Small intestine (tissue), 7 donors: Measurements from ENCODE around the gene KIAA1328. TPM values are rescaled to one million over a fixed set of nuclear protein-coding genes. Genes with fewer than 3 reads are reported as not detected.

Experiments
- DNase-seq, 2 donors: peaks; one replicate each; pipeline versions ENCODE4 v3.0.0 to v3.0.0-alpha.2; 2013
- FAIRE-seq: peaks from 2 replicates; lab custom pipeline; 2012; peaks lifted over from hg19 to GRCh38; lab: Jason Lieb, UNC
- H3K27ac ChIP-seq, 3 donors: one replicate each; pipeline ENCODE4 v1.5.1; 2013; ENCODE audit warnings: low read length in 2 of 3, mild to moderate bottlenecking in 2 of 3, control low read depth in 1 of 3, inconsistent platforms in 1 of 3, low read depth in 1 of 3, moderate library complexity in 1 of 3
- H3K27me3 ChIP-seq, 3 donors: one replicate each; pipeline ENCODE4 v1.6.1; 2013; ENCODE audit warnings: low read length in 3 of 3, inconsistent platforms in 1 of 3; ENCODE audit not compliant: control insufficient read depth in 3 of 3, insufficient read depth in 3 of 3
- H3K36me3 ChIP-seq, 3 donors: one replicate each; pipeline ENCODE4 v1.6.1; 2013; ENCODE audit warnings: low read length in 3 of 3, inconsistent platforms in 1 of 3, low read depth in 1 of 3, mild to moderate bottlenecking in 1 of 3, moderate library complexity in 1 of 3; ENCODE audit not compliant: control insufficient read depth in 3 of 3, insufficient read depth in 2 of 3
- H3K4me1 ChIP-seq, 3 donors: one replicate each; pipeline ENCODE4 v1.6.1; 2013; ENCODE audit warnings: low read length in 2 of 3, inconsistent platforms in 1 of 3, low read depth in 1 of 3, mild to moderate bottlenecking in 1 of 3, moderate library complexity in 1 of 3; ENCODE audit not compliant: control insufficient read depth in 3 of 3, insufficient read depth in 2 of 3
- H3K4me3 ChIP-seq, 3 donors: one replicate each; pipeline ENCODE4 v1.5.1; 2013; ENCODE audit warnings: low read length in 3 of 3, control low read depth in 1 of 3, inconsistent platforms in 1 of 3, low read depth in 1 of 3, mild to moderate bottlenecking in 1 of 3, moderate library complexity in 1 of 3
- H3K9me3 ChIP-seq, 2 donors: one replicate each; pipeline ENCODE4 v1.6.1; 2013; ENCODE audit warnings: low read depth in 1 of 2, low read length in 1 of 2; ENCODE audit not compliant: control insufficient read depth in 2 of 2, insufficient read depth in 1 of 2
- WGBS, 3 donors: extraction: QIAGEN DNeasy Blood & Tissue Kit; methylation state at CpG; one replicate each; pipeline ENCODE4 v1.1.7; 2013; 5-methylcytosine and 5-hydroxymethylcytosine counted together
- polyA plus RNA-seq, 4 donors: library from polyadenylated mRNA; stranded (reverse) in 3 of 4; unstranded in 1 of 4; fragments of 200-250 nt in 3 of 4; fragments of 120-200 nt in 1 of 4; gene quantifications; one replicate each; pipeline versions ENCODE4 v1.2.1 to v1.2.3, GENCODE V29; 2013
- donor health status: healthy with polysubstance abuse.
- donor health status: control.
- donor health status: control.
- donor health status: Bipolar disorder and iron deficiency.
- donor health status: healthy.

KIAA1328 gene
- polyA plus RNA-seq, 4 donors, result 1.8 to 6.8 (median 2.6) TPM

- WGBS, 3 donors, result 91 to 96% (median 93%) methylated on average over 2 of the region's 2 CpGs
- no peaks in the 10 kb centered on the region for H3K4me1 ChIP-seq
- H3K27ac ChIP-seq, result no peak overlapping the region
- no peaks in the 10 kb centered on the region for H3K36me3 ChIP-seq
- H3K27me3 ChIP-seq, result no peaks in the 10 kb centered on the region
- DNase-seq (no peak), FAIRE-seq (peak; percentile 64)
- H3K4me3 ChIP-seq, result no peak overlapping the region
- H3K9me3 ChIP-seq, result peaks cover 0 to 3% of the 10 kb centered on the region in 2 donors
Measured at GRCh38 chr18:36848609-36849008, 19.7 kb downstream of the KIAA1328 start.

DNA sequence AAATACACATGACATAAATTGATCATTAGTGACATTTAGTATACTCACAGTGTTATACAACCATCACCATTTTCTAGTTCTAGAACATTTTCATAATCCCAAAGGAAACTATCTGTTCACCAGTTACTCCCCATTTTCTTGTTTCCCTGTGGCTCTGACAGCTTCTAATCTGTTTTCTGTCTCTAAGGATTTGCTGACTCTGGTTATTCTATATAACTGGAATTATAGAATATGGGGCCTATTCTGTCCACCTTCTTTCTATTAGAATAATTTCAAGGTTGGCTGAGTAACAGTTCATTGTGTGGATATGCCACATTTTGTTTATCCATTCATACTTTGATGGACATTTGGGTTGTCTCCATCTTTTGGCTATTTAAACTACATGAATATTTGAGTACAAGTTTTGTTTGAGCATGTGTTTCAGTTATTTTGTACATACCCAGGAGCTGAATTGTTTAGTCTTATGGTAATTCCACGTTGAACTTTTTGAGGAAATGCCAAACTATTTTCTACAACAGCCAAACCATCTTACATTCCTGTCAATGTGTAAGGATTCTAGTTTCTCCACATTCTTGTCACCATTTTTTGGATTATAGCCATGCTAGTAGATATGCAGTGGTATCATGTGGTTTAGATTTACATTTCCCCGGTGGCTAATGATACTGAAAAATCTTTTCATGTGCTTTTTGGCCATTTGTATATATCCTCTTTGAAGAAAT is 20.5 kb downstream of the KIAA1328 start:
- H3K9me3 ChIP-seq, result peaks cover 0 to 3% of the 10 kb centered on the region in 2 donors
- WGBS, 3 donors, result 61 to 81% (median 73%) methylated on average over 2 of the region's 2 CpGs
- H3K27me3 ChIP-seq, result no peaks in the 10 kb centered on the region
- no peak overlapping the region for H3K4me3 ChIP-seq
- no peaks in the 10 kb centered on the region for H3K4me1 ChIP-seq
- no peak for FAIRE-seq
- H3K27ac ChIP-seq, result no peak overlapping the region
- no peaks in the 10 kb centered on the region for H3K36me3 ChIP-seq
- DNase-seq, result no peak

DNA sequence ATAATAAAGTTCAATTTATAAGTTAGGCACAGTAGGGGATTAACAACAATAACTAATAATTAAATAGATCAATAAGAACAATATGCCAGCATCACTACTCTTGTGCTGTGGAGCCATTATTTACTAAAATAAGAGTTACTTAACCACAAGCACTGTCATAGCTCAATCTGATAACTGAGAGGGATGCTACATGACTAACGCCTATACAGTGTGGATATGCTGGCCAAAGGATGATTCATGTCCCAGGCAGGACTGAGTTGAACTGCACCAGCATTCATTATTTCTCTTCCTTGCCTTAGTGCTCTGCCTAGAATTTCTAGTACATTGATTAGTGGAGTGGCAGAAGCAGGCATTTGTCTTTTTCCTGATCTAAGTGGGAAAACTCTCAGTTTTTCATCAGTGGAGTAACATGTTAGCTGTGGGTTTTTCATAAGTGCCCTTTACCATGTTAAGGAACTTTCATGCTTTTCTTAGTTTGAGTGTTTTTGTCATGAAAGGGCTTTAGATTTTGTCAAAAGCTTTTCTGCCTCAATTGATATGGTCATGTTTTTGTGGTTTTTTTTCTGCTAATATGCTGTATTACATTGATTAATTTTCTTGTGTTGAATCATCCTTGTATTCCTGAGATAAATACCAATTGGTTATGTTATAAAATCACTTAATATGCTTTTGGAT is 21.7 kb downstream of the KIAA1328 start:
- Histone ChIP-seq H3K4me1 (no peaks in the 10 kb centered on the region), H3K4me3 (no peak overlapping the region), H3K36me3 (no peaks in the 10 kb centered on the region), H3K27me3 (no peaks in the 10 kb centered on the region), H3K9me3 (peaks cover 0 to 3% of the 10 kb centered on the region in 2 donors), H3K27ac (no peak overlapping the region)
- FAIRE-seq (no peak), DNase-seq (no peak)
- 66 to 78% (median 74%) methylated on average over 1 of the region's 1 CpG for WGBS, 3 donors

GRCh38 chr18:36851202-36851590 is 22.3 kb downstream of the KIAA1328 start:
- no peak for FAIRE-seq

GRCh38 chr18:36856815-36857214 is 27.9 kb downstream of the KIAA1328 start:
- Histone ChIP-seq H3K4me1 (no peaks in the 10 kb centered on the region), H3K27me3 (no peaks in the 10 kb centered on the region), H3K4me3 (no peak overlapping the region), H3K9me3 (peaks cover 0 to 3% of the 10 kb centered on the region in 2 donors), H3K27ac (no peak overlapping the region), H3K36me3 (peaks cover 0 to 3% (median 0%) of the 10 kb centered on the region in 3 donors)
- WGBS, 3 donors, result 17 to 40% (median 32%) methylated on average over 1 of the region's 1 CpG
- no peak for FAIRE-seq
- no peak for DNase-seq

More at GRCh38 chr18:36851202-36851590, 22.3 kb downstream of the KIAA1328 start:
- WGBS, 3 donors, result 84 to 92% (median 91%) methylated on average over 2 of the region's 2 CpGs
- no peak for DNase-seq
- Histone ChIP-seq H3K27me3 (no peaks in the 10 kb centered on the region), H3K36me3 (no peaks in the 10 kb centered on the region), H3K9me3 (peaks cover 0 to 3% of the 10 kb centered on the region in 2 donors), H3K27ac (no peak overlapping the region), H3K4me1 (no peaks in the 10 kb centered on the region), H3K4me3 (no peak overlapping the region)

DNA sequence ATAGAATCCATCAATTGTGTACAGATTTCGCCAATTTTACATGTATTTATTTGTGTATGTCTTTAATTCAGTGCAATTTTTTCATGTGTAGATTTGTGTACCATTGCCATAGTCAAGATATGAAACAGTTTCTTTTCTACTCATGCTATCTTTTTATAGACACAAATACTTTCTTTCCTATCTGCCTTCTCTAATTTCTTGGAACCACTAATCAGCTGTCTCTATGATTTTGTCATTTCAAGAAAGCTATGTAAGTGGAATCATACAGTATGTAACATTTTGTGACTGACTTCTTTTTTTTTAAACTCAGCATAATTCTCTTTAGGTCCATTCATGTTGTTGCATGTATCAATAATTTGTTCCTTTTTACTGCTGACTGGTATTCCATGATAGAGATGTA is 33.3 kb downstream of the KIAA1328 start:
- peaks cover 0 to 3% (median 0%) of the 10 kb centered on the region in 3 donors for H3K36me3 ChIP-seq
- H3K4me3 ChIP-seq, result no peak overlapping the region
- no peak for DNase-seq
- FAIRE-seq, result no peak
- 92 to 97% (median 93%) methylated on average over 1 of the region's 1 CpG for WGBS, 3 donors
- no peaks in the 10 kb centered on the region for H3K4me1 ChIP-seq
- H3K9me3 ChIP-seq, result no peaks in the 10 kb centered on the region
- no peaks in the 10 kb centered on the region for H3K27me3 ChIP-seq
- no peak overlapping the region for H3K27ac ChIP-seq

DNA sequence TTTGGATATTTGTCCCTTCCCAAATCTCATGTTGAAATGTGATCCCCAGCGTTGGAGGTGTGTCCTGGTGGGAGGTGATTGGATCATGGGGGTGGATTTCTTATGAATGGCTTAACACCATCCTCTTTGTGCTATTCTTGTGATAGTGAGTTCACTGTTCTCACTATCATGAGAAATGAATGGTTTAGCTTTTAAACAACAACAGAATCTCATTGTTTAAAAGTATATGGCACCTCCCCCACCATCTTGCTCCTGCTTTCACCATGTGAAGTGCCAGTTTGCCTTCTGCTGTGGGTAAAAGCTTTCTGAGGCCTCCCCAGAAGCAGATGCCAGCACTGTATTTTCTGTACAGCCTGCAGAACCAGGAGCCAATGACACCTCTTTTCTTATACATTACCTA is 38.1 kb downstream of the KIAA1328 start:
- 90 to 100% (median 93%) methylated on average over 1 of the region's 1 CpG for WGBS, 3 donors
- Histone ChIP-seq H3K27ac (no peak overlapping the region), H3K4me1 (no peaks in the 10 kb centered on the region), H3K9me3 (no peaks in the 10 kb centered on the region), H3K4me3 (no peak overlapping the region), H3K36me3 (no peaks in the 10 kb centered on the region), H3K27me3 (no peaks in the 10 kb centered on the region)
- DNase-seq, result no peak
- no peak for FAIRE-seq

DNA sequence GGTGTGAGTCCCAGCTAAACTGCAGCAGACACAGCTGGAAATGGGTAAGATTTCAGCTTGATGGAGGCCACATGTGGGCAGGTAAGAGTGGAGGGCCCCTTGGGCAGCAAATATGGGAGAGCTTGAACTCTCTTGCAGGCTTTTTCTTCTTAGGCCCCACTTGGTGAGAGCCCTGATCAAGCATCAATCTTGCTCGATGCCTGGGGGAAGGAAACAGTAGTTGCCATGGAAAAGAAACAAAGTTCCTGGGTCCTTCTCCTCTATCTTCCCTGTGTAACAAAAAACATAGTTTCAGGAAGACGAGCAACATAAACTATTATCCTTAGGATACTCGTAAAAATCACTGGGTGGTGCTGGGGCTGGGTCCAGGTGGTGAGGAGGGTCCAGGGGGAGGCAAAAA is 42.9 kb downstream of the KIAA1328 start:
- H3K27me3 ChIP-seq, result no peaks in the 10 kb centered on the region
- H3K9me3 ChIP-seq, result no peaks in the 10 kb centered on the region
- FAIRE-seq (no peak), DNase-seq (no peak)
- no peak overlapping the region for H3K27ac ChIP-seq
- WGBS, 3 donors, result 80 to 89% (median 87%) methylated on average over 3 of the region's 3 CpGs
- no peaks in the 10 kb centered on the region for H3K4me1 ChIP-seq
- H3K4me3 ChIP-seq, result no peak overlapping the region
- no peaks in the 10 kb centered on the region for H3K36me3 ChIP-seq
